Measurements from ENCODE around the gene PTPRT.

PTPRT gene

DNA sequence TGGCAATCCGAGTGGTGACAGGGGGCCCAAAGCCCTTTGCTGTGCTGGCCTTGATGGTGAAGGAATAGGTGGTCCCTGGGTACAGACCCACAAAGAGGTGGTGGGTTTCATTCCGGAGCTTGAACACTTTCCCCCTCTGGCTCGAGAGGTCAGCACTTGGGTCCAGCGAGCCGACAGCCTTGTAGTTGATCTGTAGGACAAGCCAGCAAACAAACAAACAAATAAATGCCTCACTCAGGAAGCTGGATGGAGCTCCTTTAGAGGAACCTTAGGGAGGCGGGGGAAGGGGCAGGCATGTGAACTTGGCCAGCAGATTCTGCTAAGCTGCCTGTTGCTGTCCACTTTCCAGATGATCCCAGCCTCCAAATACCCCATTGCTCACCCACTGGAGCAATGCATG lies 837.6 kb downstream of the PTPRT start (continued):
- no peak for TF ChIP-seq ZFP37 (tag by site-specific recombination; IDR thresholded peaks at IDR 0.05)

DNA sequence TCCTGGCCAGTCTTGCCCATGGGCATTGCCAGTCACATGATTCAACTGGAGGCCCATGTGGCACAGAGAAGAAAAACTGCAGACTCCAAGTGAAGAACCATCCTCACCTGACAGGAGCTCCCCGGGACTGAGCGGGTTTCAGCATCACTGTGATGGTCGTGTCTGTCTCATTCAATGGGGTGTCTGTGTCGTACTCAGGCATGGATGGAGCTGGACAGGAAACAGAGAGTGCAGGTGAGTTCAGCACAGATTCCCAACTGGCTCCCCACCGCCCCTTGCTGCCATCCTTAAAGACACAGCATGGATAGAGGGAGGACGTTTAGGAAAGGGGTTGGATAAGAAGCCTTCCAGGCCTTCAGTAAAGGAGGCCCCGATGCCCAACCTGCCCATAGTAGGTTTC lies 839.2 kb downstream of the PTPRT start:
- no peaks in the 10 kb centered on the region for H3K9me3 ChIP-seq (ENCODE audit: control insufficient read depth, insufficient read depth, low read depth, low read length)
- no peaks in the 10 kb centered on the region for H3K4me1 ChIP-seq (ENCODE audit: control insufficient read depth, insufficient read depth, low read length)
- ChIA-PET POLR2A (no interaction called here), CTCF (interaction anchor here (0.6 to 0.9 kb wide), 2 partner anchors 20 to 403 kb away, joined by 3 read pairs; no protein-coding TSS in a partner anchor)
- no peak overlapping the region for H3K4me3 ChIP-seq (ENCODE audit: low read depth, low read length)
- no peak overlapping the region for H3K27ac ChIP-seq (ENCODE audit: extremely low read depth, low read depth, low read length)
- H3K36me3 ChIP-seq (ENCODE audit: control insufficient read depth in 2 of 2, insufficient read depth in 1 of 2, low read length in 2 of 2): no peaks in the 10 kb centered on the region
- TF ChIP-seq ZBTB8A (tag by site-specific recombination; IDR thresholded peaks at IDR 0.05) (no peak), ZNF248 (tag by site-specific recombination; IDR thresholded peaks at IDR 0.05) (no peak), BCL11A (tag by site-specific recombination; IDR thresholded peaks at IDR 0.05; ENCODE audit: low read depth) (no peak), GLIS1 (tag by site-specific recombination; IDR thresholded peaks at IDR 0.05) (no peak), MEIS1 (CRISPR knock-in tag; IDR thresholded peaks at IDR 0.05; ENCODE audit: borderline replicate concordance) (no peak), YY1 (tag by site-specific recombination; IDR thresholded peaks at IDR 0.05) (no peak), ZNF266 (tag by site-specific recombination; IDR thresholded peaks at IDR 0.05; ENCODE audit: low read depth) (no peak), ZNF140 (tag by site-specific recombination; IDR thresholded peaks at IDR 0.05) (no peak), ZNF501 (tag by site-specific recombination; IDR thresholded peaks at IDR 0.05) (no peak), BCL11B (tag by site-specific recombination; IDR thresholded peaks at IDR 0.05; ENCODE audit: low read depth) (no peak), ZNF302 (tag by site-specific recombination; IDR thresholded peaks at IDR 0.05; ENCODE audit: low read depth) (no peak), ZBTB20 (tag by site-specific recombination; IDR thresholded peaks at IDR 0.05) (no peak), ZNF2 (tag by site-specific recombination; IDR thresholded peaks at IDR 0.05) (no peak), ZFP37 (tag by site-specific recombination; IDR thresholded peaks at IDR 0.05) (no peak), ZSCAN16 (tag by site-specific recombination; IDR thresholded peaks at IDR 0.05) (no peak), ZNF239 (tag by site-specific recombination; IDR thresholded peaks at IDR 0.05) (no peak)
- TF ChIP-seq, protein P1, sequence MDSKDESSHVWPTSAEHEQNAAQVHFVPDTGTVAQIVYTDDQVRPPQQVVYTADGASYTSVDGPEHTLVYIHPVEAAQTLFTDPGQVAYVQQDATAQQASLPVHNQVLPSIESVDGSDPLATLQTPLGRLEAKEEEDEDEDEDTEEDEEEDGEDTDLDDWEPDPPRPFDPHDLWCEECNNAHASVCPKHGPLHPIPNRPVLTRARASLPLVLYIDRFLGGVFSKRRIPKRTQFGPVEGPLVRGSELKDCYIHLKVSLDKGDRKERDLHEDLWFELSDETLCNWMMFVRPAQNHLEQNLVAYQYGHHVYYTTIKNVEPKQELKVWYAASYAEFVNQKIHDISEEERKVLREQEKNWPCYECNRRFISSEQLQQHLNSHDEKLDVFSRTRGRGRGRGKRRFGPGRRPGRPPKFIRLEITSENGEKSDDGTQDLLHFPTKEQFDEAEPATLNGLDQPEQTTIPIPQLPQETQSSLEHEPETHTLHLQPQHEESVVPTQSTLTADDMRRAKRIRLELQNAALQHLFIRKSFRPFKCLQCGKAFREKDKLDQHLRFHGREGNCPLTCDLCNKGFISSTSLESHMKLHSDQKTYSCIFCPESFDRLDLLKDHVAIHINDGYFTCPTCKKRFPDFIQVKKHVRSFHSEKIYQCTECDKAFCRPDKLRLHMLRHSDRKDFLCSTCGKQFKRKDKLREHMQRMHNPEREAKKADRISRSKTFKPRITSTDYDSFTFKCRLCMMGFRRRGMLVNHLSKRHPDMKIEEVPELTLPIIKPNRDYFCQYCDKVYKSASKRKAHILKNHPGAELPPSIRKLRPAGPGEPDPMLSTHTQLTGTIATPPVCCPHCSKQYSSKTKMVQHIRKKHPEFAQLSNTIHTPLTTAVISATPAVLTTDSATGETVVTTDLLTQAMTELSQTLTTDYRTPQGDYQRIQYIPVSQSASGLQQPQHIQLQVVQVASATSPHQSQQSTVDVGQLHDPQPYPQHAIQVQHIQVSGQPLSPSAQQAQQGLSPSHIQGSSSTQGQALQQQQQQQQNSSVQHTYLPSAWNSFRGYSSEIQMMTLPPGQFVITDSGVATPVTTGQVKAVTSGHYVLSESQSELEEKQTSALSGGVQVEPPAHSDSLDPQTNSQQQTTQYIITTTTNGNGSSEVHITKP (tag by site-specific recombination; IDR thresholded peaks at IDR 0.05): no peak
- TF ChIP-seq, protein P2, sequence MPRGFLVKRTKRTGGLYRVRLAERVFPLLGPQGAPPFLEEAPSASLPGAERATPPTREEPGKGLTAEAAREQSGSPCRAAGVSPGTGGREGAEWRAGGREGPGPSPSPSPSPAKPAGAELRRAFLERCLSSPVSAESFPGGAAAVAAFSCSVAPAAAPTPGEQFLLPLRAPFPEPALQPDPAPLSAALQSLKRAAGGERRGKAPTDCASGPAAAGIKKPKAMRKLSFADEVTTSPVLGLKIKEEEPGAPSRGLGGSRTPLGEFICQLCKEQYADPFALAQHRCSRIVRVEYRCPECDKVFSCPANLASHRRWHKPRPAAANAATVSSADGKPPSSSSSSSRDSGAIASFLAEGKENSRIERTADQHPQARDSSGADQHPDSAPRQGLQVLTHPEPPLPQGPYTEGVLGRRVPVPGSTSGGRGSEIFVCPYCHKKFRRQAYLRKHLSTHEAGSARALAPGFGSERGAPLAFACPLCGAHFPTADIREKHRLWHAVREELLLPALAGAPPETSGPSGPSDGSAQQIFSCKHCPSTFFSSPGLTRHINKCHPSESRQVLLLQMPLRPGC (tag by site-specific recombination; IDR thresholded peaks at IDR 0.05): no peak
- TF ChIP-seq, protein P3, sequence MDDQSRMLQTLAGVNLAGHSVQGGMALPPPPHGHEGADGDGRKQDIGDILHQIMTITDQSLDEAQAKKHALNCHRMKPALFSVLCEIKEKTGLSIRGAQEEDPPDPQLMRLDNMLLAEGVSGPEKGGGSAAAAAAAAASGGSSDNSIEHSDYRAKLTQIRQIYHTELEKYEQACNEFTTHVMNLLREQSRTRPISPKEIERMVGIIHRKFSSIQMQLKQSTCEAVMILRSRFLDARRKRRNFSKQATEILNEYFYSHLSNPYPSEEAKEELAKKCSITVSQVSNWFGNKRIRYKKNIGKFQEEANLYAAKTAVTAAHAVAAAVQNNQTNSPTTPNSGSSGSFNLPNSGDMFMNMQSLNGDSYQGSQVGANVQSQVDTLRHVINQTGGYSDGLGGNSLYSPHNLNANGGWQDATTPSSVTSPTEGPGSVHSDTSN (CRISPR knock-in tag; IDR thresholded peaks at IDR 0.05): no peak
- TF ChIP-seq, protein P4, sequence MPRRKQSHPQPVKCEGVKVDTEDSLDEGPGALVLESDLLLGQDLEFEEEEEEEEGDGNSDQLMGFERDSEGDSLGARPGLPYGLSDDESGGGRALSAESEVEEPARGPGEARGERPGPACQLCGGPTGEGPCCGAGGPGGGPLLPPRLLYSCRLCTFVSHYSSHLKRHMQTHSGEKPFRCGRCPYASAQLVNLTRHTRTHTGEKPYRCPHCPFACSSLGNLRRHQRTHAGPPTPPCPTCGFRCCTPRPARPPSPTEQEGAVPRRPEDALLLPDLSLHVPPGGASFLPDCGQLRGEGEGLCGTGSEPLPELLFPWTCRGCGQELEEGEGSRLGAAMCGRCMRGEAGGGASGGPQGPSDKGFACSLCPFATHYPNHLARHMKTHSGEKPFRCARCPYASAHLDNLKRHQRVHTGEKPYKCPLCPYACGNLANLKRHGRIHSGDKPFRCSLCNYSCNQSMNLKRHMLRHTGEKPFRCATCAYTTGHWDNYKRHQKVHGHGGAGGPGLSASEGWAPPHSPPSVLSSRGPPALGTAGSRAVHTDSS (tag by site-specific recombination; IDR thresholded peaks at IDR 0.05): no peak
